Body of pancreas (tissue), 4 donors: ENCODE results near the gene SLC4A5.

ENCODE experiments used
- POLR2A ChIP-seq, 3 donors: fragments of 450-650 bp; IDR thresholded peaks; one replicate each; pipeline ENCODE4 v1.6.1; 2016; ENCODE audit warnings: antibody characterized with exemption in 3 of 3, mild to moderate bottlenecking in 2 of 3
- TF ChIP-seq, protein P1 (sequence below), 7 experiments: fragments of 450-650 bp in 4 of 7; fragments of 200-600 bp in 3 of 7; sonication (generic) in 3 of 7; IDR thresholded peaks; one replicate each; pipeline ENCODE4 v1.5.1; 2016 to 2019; ENCODE audit warnings: antibody characterized with exemption in 7 of 7

DNA sequence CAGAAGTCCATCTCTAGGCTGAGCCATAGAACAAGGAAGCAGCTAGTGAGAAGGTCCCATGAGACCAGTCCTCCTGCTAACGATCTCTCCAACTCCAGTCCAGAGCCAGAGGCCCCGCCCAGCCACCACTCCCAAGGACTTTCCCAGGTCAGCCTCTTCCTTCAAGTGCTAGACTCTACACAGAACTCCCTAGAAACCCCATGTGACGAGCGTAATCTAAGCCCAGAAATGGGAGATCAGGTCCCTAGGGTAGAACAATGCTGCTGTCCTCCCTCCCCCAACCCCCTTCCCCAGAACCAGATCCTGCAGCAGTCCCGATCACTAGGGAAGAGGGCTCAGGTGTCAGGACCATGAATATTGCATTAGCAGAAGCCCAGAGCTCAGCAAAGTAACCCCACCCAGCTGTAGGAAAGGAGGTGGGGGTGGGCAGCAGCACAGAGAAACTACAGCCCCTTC lies 30.0 kb upstream of the SLC4A5 start:
- TF ChIP-seq, protein P1, sequence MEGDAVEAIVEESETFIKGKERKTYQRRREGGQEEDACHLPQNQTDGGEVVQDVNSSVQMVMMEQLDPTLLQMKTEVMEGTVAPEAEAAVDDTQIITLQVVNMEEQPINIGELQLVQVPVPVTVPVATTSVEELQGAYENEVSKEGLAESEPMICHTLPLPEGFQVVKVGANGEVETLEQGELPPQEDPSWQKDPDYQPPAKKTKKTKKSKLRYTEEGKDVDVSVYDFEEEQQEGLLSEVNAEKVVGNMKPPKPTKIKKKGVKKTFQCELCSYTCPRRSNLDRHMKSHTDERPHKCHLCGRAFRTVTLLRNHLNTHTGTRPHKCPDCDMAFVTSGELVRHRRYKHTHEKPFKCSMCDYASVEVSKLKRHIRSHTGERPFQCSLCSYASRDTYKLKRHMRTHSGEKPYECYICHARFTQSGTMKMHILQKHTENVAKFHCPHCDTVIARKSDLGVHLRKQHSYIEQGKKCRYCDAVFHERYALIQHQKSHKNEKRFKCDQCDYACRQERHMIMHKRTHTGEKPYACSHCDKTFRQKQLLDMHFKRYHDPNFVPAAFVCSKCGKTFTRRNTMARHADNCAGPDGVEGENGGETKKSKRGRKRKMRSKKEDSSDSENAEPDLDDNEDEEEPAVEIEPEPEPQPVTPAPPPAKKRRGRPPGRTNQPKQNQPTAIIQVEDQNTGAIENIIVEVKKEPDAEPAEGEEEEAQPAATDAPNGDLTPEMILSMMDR (IDR thresholded peaks at IDR 0.05) = no peak
- no peak for TF ChIP-seq POLR2A (IDR thresholded peaks at IDR 0.05)
